Endothelial cell of umbilical vein (primary cell): ENCODE results near the gene PFKFB3.

Source experiments
- CTCF ChIP-seq, 2 donors: IDR thresholded peaks; 1 replicate in 1 of 2; 2 replicates in 1 of 2; pipeline ENCODE4 v1.5.1; 2011; ENCODE audit warnings: low read length in 2 of 2, mild to moderate bottlenecking in 2 of 2, moderate library complexity in 2 of 2, control low read depth in 1 of 2, inconsistent platforms in 1 of 2, low read depth in 1 of 2; ENCODE audit not compliant: insufficient read depth in 1 of 2; ENCODE audit errors: extremely low read depth in 1 of 2
- EZH2 ChIP-seq: IDR thresholded peaks from 2 replicates; pipeline ENCODE4 v1.6.1; 2012; ENCODE audit warnings: borderline replicate concordance, low read depth, mild to moderate bottlenecking, moderate library complexity, low read length, inconsistent platforms; ENCODE audit not compliant: severe bottlenecking
- FOS ChIP-seq: IDR thresholded peaks from 2 replicates; pipeline ENCODE4 v1.6.1; 2011; ENCODE audit warnings: mild to moderate bottlenecking, low read length, moderate library complexity, borderline replicate concordance; ENCODE audit not compliant: insufficient read depth
- GATA2 ChIP-seq: IDR thresholded peaks from 2 replicates; pipeline ENCODE4 v1.7.0; 2011; ENCODE audit warnings: low read depth, mild to moderate bottlenecking, moderate library complexity, mixed read lengths, low read length; ENCODE audit not compliant: insufficient read length, insufficient read depth
- JUN ChIP-seq: IDR thresholded peaks from 2 replicates; pipeline ENCODE4 v1.6.1; 2011; ENCODE audit warnings: borderline replicate concordance, low read depth; ENCODE audit not compliant: insufficient read length, insufficient read depth
- MAX ChIP-seq: IDR thresholded peaks from 2 replicates; pipeline ENCODE4 v1.6.1; 2011; ENCODE audit not compliant: insufficient read depth, insufficient read length
- MYC ChIP-seq: IDR thresholded peaks from one replicate; pipeline ENCODE4 v1.6.1; 2011; ENCODE audit warnings: mild to moderate bottlenecking, low read depth, low read length
- POLR2A ChIP-seq: IDR thresholded peaks from 2 replicates; pipeline ENCODE4 v1.6.1; 2012; ENCODE audit warnings: low read depth, mild to moderate bottlenecking, control low read depth, low read length
- POLR2AphosphoS5 ChIP-seq: IDR thresholded peaks from 2 replicates; pipeline ENCODE4 v1.6.1; 2012; ENCODE audit warnings: low read depth, mild to moderate bottlenecking, control low read depth, low read length, moderate library complexity; ENCODE audit not compliant: insufficient read depth

- TF ChIP-seq CTCF (IDR thresholded peaks at IDR 0.05; ENCODE audit: extremely low read depth in 1 of 2, insufficient read depth in 1 of 2, low read depth in 1 of 2, low read length in 2 of 2) (no peak), MAX (no peak), POLR2A (no peak), EZH2 (no peak), GATA2 (no peak), JUN (no peak), POLR2AphosphoS5 (no peak), MYC (no peak), FOS (no peak)
Measured at GRCh38 chr10:6271663-6272062, 68.9 kb downstream of the PFKFB3 start.
